ENCODE results near the gene LPP.

LPP gene

DNA sequence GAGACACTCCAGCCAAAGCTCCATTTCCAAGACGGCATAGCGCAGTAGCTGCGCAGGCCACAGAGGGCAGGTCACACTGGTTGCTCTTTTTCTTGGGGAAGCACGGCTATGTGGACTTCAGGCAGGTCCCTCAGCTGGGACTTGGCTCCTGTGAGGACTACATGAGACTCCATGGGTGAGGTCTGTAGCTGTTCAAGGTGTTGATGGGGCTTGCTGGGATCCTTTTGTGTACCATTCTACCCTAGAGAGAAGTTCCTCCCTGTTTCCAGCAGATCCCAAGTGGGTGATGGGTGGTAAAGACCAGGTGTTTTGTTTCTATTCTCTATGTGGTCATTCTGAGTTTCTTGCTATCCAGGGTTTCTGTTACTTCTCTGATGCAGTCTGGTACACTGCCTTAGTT lies 183.3 kb downstream of the LPP start:
- TF ChIP-seq POLR2AphosphoS5 (IDR thresholded peaks at IDR 0.05; ENCODE audit: low read depth, low read length): no peak
- TF ChIP-seq FOXP2 (optimal IDR thresholded peaks at IDR 0.05; ENCODE audit: borderline replicate concordance, extremely low read depth, extremely low read length, insufficient read depth): no peak
- TF ChIP-seq SIN3A (IDR thresholded peaks at IDR 0.05; ENCODE audit: borderline replicate concordance, insufficient read depth, low read length): no peak
- TF ChIP-seq TAF1 (IDR thresholded peaks at IDR 0.05; ENCODE audit: borderline replicate concordance, insufficient read depth, low read length): no peak
- TF ChIP-seq, protein P1, sequence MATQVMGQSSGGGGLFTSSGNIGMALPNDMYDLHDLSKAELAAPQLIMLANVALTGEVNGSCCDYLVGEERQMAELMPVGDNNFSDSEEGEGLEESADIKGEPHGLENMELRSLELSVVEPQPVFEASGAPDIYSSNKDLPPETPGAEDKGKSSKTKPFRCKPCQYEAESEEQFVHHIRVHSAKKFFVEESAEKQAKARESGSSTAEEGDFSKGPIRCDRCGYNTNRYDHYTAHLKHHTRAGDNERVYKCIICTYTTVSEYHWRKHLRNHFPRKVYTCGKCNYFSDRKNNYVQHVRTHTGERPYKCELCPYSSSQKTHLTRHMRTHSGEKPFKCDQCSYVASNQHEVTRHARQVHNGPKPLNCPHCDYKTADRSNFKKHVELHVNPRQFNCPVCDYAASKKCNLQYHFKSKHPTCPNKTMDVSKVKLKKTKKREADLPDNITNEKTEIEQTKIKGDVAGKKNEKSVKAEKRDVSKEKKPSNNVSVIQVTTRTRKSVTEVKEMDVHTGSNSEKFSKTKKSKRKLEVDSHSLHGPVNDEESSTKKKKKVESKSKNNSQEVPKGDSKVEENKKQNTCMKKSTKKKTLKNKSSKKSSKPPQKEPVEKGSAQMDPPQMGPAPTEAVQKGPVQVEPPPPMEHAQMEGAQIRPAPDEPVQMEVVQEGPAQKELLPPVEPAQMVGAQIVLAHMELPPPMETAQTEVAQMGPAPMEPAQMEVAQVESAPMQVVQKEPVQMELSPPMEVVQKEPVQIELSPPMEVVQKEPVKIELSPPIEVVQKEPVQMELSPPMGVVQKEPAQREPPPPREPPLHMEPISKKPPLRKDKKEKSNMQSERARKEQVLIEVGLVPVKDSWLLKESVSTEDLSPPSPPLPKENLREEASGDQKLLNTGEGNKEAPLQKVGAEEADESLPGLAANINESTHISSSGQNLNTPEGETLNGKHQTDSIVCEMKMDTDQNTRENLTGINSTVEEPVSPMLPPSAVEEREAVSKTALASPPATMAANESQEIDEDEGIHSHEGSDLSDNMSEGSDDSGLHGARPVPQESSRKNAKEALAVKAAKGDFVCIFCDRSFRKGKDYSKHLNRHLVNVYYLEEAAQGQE (IDR thresholded peaks at IDR 0.05; ENCODE audit: insufficient read depth in 1 of 2, low read depth in 2 of 2, low read length in 2 of 2): no peak

DNA sequence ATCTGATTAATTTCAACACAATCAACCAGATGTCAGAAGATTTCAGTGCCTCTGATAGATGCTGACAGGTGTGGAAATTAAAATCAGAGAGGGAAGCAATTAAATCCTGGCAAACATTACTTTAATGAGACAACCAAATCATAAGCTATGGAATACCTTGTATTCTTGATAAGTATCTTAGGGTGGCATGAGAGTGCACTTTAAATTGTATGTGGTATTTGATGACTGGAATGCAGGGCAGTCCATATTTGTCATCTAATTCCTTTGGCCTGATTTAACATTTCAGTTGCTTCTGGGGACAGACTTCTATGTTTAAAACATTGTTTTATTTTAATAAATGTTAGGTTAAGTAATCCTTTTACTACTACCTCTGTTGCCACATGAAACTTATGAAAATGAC lies 184.1 kb downstream of the LPP start:
- TF ChIP-seq FOXP2 (optimal IDR thresholded peaks at IDR 0.05; ENCODE audit: borderline replicate concordance, extremely low read depth, extremely low read length, insufficient read depth) (no peak), SIN3A (IDR thresholded peaks at IDR 0.05; ENCODE audit: borderline replicate concordance, insufficient read depth, low read length) (no peak), TAF1 (IDR thresholded peaks at IDR 0.05; ENCODE audit: borderline replicate concordance, insufficient read depth, low read length) (no peak), POLR2AphosphoS5 (IDR thresholded peaks at IDR 0.05; ENCODE audit: low read depth, low read length) (no peak)
- TF ChIP-seq, protein P1 (IDR thresholded peaks at IDR 0.05; ENCODE audit: insufficient read depth in 1 of 2, low read depth in 2 of 2, low read length in 2 of 2): no peak

- TF ChIP-seq, protein P1 (IDR thresholded peaks at IDR 0.05; ENCODE audit: insufficient read depth in 1 of 2, low read depth in 2 of 2, low read length in 2 of 2): no peak
- no peak for TF ChIP-seq FOXP2 (optimal IDR thresholded peaks at IDR 0.05; ENCODE audit: borderline replicate concordance, extremely low read depth, extremely low read length, insufficient read depth)
- TF ChIP-seq TAF1 (IDR thresholded peaks at IDR 0.05; ENCODE audit: borderline replicate concordance, insufficient read depth, low read length): no peak
- no peak for TF ChIP-seq POLR2AphosphoS5 (IDR thresholded peaks at IDR 0.05; ENCODE audit: low read depth, low read length)
- no peak for TF ChIP-seq SIN3A (IDR thresholded peaks at IDR 0.05; ENCODE audit: borderline replicate concordance, insufficient read depth, low read length)
Observed at GRCh38 chr3:188339410-188340295, 185.7 kb downstream of the LPP start.

DNA sequence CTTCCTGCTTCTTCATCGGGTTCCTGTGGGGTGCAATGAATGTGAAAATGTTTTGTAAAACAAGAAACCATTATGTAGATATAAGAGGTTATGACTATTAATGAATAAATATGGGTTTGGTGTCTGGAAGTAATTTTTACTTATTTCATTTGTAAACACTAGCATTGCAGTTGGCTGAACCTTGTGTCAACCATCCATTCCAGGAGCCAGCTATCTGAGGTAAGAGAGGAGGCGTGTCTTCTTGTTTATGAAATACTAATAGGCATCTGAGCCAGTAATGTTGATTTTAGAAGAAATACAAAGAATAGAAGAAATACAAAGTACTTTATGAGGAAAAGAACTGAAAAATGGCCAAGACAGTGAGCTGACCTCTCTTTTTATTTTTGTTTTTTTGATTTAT lies 187.5 kb downstream of the LPP start:
- TF ChIP-seq, protein P1 (IDR thresholded peaks at IDR 0.05; ENCODE audit: insufficient read depth in 1 of 2, low read depth in 2 of 2, low read length in 2 of 2): no peak
- TF ChIP-seq TAF1 (IDR thresholded peaks at IDR 0.05; ENCODE audit: borderline replicate concordance, insufficient read depth, low read length) (no peak), SIN3A (IDR thresholded peaks at IDR 0.05; ENCODE audit: borderline replicate concordance, insufficient read depth, low read length) (no peak), FOXP2 (optimal IDR thresholded peaks at IDR 0.05; ENCODE audit: borderline replicate concordance, extremely low read depth, extremely low read length, insufficient read depth) (no peak), POLR2AphosphoS5 (IDR thresholded peaks at IDR 0.05; ENCODE audit: low read depth, low read length) (no peak)
